ENCODE results near the gene HS6ST2.

Gene HS6ST2

DNA sequence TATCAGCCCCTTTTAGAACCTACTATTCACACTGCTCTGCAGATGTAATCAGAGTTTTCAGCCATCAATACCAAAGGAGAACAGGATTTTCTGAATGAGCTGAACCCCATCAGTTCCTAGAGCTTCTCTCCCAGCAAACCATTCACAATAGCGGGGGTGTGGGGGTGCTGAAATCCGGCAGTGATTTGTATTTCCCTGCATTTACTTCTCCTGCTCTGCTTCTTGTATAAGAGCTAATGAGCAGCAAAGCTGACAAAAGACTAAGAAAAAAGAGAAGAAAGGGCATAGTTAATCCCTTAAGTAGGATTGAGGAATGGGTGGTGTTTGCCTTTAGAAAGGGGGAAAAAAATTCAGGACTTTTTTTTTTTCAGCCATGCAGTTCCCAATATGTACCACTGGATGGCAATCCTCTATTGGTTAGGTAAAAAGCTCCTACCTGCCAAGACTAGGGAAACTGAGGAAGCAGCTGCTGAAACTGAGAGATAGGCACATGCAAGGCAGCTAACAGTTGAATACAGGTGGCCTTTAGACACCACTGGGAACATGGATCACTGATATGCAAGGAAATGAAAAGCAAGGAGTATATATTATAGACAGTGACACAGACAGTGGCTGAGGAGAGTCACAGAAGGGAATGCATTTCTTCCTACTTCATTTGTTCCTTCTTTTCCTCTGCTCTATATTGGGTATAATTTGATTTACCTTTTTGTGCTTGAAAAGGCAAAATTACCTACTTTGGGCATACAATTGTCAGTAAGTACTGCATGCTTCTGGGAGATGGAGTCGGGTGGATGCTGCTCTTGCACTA, 217.9 kb downstream of the HS6ST2 start:
- no peak for DNase-seq

- no peak for DNase-seq
Observed at GRCh38 chrX:132738951-132739350, 219.5 kb downstream of the HS6ST2 start.

DNA sequence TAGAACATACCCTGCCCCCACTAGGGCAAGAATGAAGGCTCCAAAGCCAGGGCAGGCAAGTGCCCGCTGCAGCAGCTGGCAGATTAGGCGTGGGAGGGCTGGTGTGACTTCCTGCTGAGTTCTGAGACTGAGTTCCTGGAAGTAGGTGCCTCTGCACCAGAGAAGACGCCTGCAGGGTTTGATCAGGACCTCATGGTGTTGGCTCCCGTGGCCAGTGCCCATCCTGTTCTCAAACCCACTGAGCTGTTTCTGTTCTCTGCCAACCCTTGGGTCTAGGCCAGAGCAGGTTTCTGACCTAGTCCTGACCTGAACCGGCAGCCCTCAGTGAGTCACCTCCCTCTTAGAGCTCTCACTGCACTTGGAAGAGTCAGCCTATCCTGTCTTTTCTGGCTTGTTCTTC, 220.7 kb downstream of the HS6ST2 start:
- peak in 1 of 5 donors; percentile 85 for DNase-seq

DNA sequence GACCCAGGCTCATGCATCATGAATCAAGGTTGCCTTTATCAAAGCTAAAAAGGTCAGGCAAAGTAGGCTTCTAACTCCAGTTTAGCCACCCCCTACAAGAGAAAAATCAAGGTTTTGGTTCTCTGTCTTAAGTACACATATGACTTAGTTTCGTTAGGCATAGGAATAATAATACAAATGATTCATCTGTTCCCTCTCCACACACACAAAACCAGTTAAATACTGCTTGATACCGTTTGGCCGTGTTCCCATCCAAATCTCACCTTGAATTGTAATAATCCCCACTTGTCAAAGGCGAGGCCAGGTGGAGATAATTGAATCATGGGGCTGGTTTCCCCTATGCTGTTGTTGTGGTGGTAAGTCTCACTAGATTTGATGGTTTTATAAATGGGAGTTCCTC, 226.2 kb downstream of the HS6ST2 start:
- no peak for DNase-seq

DNA sequence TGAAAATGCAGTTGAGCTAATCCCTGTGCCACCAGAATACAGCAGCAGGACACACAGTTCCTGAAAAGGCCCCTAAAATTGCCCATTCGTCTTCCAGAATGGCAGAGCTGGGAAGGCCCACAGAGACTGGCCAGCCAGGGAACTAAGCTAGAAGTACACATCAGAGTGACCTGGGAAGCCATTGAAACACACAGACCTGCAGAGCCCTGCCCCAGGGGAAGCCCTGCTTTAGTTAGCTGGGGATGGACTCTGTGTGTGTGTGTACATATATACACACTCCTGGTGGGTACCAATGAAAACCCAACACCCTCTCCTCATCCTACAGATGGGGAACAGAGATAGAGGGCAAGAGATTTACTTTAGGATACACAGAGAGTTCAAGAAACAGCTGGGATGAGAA, 227.7 kb downstream of the HS6ST2 start:
- no peak for DNase-seq

DNA sequence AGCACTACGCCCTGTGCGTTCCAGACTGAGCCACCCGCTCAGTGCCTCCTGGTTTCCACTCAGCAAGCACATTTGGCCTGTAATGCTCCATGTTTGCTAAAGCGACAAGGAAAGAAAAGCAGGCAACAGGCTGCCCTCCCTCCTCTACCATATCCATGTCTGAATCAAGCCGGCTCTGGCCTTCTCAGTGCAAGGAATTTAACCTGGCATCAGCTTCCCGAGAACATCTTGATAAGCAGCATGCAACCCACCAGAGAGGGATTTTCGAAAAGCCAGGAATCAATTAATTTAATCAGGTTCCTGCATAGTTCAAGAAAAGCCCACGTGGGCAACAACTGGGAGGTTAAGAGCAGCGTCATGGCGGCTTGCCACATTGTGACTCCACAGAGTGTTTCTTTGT, 228.2 kb downstream of the HS6ST2 start:
- DNase-seq, result no peak

DNA sequence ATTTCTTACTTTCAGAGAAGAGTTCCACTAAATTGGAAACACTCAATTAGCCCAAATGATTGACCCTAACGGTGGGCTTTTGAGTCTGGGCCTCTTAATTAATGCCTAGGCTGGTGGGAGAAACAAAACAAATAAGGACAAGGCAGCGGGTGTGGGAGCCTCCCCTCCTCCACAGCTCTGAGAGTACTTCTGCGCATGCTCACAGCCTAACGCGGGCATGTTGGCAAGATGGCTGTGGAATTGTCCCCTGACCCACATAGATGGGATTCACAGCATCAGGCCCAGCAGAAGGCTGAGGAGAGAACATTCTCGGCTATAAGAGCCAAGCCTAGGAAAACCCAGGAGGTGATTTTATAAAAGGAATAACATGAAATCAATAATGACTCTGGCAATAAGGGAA, 230.1 kb downstream of the HS6ST2 start:
- DNase-seq, result no peak

GRCh38 chrX:132718431-132718958, 239.9 kb downstream of the HS6ST2 start:
- no peak for DNase-seq

DNA sequence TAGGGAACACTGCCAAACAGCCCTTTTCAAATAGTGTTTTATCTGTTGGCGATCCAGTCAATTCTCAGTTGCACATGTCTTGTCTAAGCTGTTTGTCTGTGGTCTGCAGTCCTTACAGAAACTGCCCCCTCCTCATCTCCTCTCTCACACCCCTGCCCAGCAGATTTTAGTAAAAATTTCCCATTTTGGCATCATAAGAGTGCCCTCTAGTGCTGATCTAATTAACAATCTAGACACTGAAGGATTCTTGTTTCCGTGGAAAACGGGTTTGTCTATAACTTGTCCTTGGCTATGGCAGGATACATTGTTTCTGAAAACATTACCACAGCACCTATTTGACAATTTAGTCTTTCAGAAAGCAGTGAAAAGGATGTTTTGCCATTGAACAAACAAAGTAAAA, 242.4 kb downstream of the HS6ST2 start:
- DNase-seq, result no peak

DNA sequence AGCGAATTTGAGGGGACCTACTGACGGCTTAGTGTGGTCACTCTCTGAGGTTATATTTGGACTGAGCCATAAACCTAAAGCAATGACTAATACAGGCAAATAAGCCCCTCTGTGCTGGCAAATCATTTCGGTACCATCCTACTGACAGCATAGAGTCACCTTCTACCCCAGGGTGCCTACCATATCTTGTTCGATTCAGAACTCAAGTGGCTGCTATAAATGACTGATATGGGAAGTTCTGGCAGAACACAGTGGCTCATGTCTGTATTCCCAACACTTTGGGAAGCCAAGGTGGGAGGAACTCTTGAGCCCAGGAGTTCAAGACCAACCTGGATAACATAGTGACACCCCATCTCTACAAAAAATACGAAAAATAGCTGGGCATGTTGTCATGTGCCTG, 243.5 kb downstream of the HS6ST2 start:
- DNase-seq, result no peak

- no peak for DNase-seq
Observed at GRCh38 chrX:132712350-132712749, 246.1 kb downstream of the HS6ST2 start.

- DNase-seq, result no peak
Observed at GRCh38 chrX:132710656-132711155, 247.7 kb downstream of the HS6ST2 start.

DNA sequence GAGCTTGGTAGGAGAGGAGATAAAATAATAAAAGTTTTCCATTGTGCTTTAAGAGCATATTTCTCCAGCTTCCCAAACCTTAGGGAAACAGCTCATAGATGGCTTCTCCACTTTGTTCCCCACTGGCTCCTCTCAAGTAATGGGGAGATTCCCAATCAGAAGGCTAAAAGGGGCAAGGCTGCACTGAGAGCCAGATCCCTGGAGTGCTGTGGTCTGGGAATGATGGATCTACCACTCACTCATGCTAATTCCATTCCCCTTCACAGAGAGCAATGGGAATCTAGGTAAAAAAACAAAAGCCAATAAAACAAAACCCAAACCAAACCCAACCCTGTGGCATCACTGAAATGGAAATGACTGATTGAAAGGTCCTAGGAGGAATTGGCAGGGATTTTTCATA, 249.9 kb downstream of the HS6ST2 start:
- DNase-seq, result no peak

GRCh38 chrX:132704769-132705168, 253.7 kb downstream of the HS6ST2 start:
- DNase-seq, result no peak

DNA sequence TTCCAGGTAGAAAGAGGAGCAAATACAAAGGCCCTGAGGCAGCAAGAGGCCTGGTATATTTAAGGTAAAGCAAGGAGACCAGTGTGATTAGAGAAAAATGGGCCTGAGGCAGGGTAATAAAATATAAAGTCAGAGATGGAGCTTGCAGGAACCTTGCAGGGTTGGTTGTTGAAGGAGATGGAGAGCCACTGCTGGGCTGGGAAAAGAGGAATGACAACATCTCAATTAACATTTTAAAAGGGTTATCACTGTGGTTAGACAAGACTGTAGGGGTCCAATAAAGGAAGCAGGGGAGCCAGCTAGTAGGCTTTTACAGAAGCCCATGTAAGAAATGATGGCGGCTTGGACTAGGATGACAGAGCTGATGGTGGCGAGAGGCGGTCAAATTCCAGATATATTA, 264.0 kb downstream of the HS6ST2 start:
- DNase-seq, result no peak

DNA sequence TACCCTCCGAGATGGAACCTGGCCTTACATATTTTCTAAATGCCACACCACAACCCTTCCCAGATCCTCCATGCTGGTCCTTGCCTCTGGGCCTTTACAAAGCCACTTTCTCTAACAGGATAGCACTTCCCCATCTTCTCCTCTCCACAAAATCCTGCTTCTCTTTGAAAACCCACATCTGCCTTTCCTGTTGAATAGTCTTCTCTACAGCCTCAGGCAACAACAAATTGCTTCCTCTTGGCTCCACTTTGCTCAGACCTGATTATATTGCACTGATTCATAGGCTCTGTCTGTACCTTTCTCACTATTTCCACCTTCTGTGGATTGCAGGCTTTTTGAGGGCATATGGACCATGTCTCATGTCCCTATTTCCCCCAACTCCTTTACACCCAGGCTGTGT, 265.9 kb downstream of the HS6ST2 start:
- DNase-seq, result no peak

GRCh38 chrX:132692066-132692465, 266.4 kb downstream of the HS6ST2 start:
- no peak for DNase-seq

DNA sequence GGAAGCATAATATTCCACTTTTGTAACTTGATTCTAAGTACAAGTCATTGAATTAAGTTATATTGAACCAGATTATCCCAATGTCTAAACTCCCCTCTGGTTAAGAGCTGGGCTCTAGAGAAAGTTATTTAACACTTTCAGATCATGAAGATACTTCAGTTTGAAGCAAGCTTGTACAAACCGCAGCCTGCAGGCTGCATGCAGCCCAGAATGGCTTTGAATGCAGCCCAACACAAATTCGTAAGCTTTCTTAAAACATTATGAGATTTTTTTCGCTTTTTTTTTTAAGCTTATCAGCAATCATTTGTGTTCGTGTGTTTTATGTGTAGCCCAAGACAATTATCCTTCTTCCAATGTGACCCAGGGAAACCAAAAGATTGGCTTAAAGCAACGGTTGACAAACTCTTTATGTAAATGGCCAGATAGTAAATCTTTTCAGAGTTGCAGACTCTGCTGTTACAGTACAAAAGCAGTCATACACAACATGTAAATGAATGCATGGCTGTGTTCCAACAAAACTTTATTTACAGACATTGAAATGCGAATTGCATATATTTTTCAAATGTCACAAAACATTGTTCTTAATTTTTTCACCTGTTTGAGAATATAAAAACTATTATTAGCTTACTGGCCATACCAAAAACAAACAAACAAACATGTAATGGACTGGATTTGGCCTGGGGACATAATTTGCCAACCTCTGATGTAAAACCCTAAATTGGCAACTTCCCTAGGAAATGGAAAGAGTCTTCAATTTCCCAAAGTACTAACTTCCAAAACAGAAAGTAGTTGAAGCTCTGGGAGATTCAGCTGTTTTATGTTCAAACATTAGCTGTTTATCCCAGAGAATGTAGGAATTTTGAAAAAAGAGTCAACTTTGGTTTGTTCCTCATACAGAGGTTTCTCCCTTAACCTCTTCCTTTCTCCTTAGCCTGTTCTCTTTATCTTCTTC, 268.5 kb downstream of the HS6ST2 start:
- no peak for DNase-seq

- DNase-seq, result no peak
Observed at GRCh38 chrX:132685276-132685675, 273.2 kb downstream of the HS6ST2 start.

DNA sequence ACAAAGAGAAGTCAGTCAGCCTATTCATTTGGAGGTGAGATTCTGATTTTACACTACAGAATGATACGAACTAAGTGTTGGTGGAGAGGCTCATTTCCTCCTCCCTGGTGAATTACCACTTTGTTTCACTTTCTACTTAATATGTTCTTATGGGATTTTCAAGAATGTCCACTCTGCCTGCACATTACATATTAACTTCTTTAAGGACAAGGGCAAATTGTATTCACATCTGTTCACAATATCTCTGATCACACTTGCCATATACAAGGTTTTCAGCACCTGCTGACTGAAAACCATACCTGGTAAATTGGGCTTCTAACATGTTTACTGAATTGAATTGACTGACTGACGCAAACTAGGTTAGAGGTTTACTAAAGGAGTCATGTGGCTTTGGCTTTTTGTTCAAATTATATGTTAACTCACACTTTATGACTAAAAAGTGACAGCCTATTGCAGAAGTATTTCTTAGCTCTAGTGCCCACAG, 281.2 kb downstream of the HS6ST2 start:
- peak in 1 of 5 donors; percentile 13 for DNase-seq

GRCh38 chrX:132676561-132677186, 281.8 kb downstream of the HS6ST2 start:
- peak in 1 of 5 donors; percentile 4 for DNase-seq

DNA sequence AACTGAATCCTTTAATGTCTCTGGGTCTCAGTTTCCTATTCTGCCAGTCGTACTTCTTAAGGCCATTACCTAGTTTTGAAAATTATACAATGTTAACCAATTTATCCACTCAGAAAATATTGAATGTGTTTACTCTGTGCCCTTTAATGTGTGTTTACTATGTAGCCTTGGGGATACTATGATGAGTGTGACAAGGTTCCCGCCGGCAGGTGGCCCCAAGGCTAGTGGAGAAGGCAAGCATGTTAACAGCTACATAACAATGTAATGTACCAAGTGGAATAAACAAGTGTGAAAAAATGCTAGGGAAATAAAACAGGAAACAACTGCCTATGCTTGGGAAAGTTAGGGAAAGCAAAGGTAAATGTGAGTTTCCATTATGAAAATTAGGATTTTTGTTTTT, 282.3 kb downstream of the HS6ST2 start:
- DNase-seq, result no peak

GRCh38 chrX:132673331-132673730, 285.1 kb downstream of the HS6ST2 start:
- DNase-seq, result no peak
